ENCODE results near the gene HIPK4.
"Not testable (repeated sequence)": the region's sequence is repeated elsewhere in the genome, so short reads cannot be mapped to it uniquely, and the experiment has no call there.

HIPK4 gene, protein sequence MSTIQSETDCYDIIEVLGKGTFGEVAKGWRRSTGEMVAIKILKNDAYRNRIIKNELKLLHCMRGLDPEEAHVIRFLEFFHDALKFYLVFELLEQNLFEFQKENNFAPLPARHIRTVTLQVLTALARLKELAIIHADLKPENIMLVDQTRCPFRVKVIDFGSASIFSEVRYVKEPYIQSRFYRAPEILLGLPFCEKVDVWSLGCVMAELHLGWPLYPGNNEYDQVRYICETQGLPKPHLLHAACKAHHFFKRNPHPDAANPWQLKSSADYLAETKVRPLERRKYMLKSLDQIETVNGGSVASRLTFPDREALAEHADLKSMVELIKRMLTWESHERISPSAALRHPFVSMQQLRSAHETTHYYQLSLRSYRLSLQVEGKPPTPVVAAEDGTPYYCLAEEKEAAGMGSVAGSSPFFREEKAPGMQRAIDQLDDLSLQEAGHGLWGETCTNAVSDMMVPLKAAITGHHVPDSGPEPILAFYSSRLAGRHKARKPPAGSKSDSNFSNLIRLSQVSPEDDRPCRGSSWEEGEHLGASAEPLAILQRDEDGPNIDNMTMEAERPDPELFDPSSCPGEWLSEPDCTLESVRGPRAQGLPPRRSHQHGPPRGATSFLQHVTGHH

GRCh38 chr19:40390084-40390742, at the start of gene HIPK4:
Gene HIPK4, minus strand, starts transcription at chr19:40390181. Its CDS starts 279 bp downstream, at chr19:40389902.
- no peak within 1 kb of the TSS for H3K4me3 ChIP-seq (ENCODE audit: low read depth, low read length)
- TF ChIP-seq, protein P1, sequence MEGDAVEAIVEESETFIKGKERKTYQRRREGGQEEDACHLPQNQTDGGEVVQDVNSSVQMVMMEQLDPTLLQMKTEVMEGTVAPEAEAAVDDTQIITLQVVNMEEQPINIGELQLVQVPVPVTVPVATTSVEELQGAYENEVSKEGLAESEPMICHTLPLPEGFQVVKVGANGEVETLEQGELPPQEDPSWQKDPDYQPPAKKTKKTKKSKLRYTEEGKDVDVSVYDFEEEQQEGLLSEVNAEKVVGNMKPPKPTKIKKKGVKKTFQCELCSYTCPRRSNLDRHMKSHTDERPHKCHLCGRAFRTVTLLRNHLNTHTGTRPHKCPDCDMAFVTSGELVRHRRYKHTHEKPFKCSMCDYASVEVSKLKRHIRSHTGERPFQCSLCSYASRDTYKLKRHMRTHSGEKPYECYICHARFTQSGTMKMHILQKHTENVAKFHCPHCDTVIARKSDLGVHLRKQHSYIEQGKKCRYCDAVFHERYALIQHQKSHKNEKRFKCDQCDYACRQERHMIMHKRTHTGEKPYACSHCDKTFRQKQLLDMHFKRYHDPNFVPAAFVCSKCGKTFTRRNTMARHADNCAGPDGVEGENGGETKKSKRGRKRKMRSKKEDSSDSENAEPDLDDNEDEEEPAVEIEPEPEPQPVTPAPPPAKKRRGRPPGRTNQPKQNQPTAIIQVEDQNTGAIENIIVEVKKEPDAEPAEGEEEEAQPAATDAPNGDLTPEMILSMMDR (IDR thresholded peaks at IDR 0.05; ENCODE audit: borderline replicate concordance, insufficient read depth, low read depth, low read length), result no peak

- TF ChIP-seq, protein P1 (IDR thresholded peaks at IDR 0.05; ENCODE audit: borderline replicate concordance, insufficient read depth, low read depth, low read length), result no peak
- H3K4me3 ChIP-seq (ENCODE audit: low read depth, low read length), result no peak overlapping the region
These were observed 48.3 kb upstream of the HIPK4 start for GRCh38 chr19:40438284-40438683.

GRCh38 chr19:40433391-40434216, 43.6 kb upstream of the HIPK4 start:
- H3K4me3 ChIP-seq (ENCODE audit: low read depth, low read length), result peak overlapping the region; percentile 49
- TF ChIP-seq, protein P1 (IDR thresholded peaks at IDR 0.05; ENCODE audit: borderline replicate concordance, insufficient read depth, low read depth, low read length), result no peak

DNA sequence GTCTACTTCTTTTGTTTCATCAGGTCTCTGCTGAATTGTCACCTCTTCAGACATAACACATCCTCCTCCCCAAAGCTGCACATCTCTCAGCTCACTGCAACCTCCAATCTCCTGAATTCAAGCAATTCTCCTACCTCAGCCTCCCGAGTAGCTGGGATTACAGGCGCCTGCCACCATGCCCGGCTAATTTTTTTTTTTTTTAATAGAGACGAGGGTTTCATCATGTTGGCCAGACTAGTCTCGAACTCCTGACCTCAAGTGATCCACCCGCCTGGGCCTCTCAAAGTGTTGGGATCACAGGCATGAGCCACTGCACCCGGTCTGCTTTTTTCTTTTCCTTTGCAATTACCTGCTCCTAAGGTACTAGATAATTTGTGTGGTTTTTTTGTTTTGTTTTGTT, 42.8 kb upstream of the HIPK4 start:
- H3K4me3 ChIP-seq (ENCODE audit: low read depth, low read length), result not testable (repeated sequence)

DNA sequence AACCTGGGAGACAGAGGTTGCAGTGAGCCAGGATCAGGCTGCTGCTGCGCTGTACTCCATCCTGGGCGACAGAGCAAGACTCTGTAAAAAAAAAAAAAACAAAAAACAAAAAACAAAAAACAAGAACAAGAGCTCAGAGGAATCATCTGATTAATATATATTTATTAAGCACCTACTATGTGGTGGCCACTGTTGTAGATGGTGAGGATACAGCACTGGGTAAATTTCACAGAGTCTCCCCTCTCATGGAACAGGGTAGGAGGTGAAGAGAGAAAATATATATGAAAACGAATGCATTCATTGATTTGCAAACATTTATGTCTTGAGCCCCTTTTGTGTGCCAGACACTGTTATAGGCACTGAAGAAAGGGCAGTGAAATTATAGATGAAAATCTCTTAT, 41.7 kb upstream of the HIPK4 start:
- TF ChIP-seq, protein P1 (IDR thresholded peaks at IDR 0.05; ENCODE audit: borderline replicate concordance, insufficient read depth, low read depth, low read length), result no peak
- H3K4me3 ChIP-seq (ENCODE audit: low read depth, low read length), result no peak overlapping the region

GRCh38 chr19:40430242-40430641, 40.3 kb upstream of the HIPK4 start:
- not testable (repeated sequence) for H3K4me3 ChIP-seq (ENCODE audit: low read depth, low read length)

DNA sequence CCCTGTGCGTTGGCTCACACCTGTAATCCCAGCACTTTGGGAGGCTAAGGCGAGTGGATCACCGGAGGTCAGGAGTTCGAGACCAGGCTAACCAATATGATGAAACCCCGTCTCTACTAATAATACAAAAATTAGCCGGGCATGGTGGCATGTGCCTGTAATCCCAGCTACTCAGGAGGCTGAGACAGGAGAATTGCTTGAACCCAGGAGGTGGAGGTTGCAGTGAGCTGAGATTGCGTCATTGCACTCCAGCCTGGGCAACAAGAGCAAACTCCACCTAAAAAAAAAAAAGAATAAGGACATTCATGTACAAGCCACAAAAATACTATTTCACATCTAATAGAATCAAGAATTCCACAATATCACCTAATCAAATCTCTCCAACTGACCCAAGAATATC, 38.2 kb upstream of the HIPK4 start:
- not testable (repeated sequence) for H3K4me3 ChIP-seq (ENCODE audit: low read depth, low read length)

DNA sequence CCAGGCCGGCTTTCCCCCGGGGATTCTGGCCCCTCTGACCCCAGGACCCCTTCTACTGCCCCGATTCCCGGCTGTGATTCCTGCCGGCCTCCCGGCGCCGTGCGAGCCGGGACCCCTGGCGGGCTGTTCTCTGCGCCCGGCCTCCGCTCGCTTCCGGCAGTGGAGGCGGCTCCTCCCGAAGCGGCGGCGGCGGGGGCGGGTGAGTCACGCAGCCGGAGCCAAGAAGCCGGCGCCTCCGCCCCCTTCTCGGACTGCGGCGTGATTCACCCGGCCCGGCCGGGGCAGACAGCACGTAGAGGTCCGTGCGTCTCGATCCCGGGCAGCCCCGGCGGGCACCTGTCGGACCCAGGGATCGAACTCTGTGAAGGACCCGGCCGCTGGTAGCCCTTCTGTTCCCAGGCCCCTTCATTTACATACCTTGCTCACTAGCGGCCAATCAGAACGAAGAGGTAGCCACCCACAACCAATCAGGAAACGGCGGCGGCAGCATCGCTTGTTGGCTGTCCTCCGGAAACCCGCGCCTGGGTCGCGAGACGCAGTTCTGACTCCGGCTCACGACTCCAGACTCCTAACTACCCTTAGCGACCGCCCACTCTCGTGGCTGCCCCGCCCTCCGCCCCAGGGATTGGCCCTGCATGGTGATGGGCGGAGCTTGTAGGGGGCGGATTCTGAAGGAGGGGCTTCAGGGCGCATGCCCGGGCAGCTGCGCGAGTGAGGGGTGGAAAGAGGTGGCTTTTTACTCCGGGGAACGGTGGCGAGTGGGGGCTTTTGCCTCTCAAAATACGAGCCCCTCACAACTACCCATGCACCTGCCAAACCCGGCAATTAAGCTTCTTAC, 35.7 kb upstream of the HIPK4 start, which contains the start of gene SERTAD1:
Gene SERTAD1, minus strand, starts transcription at position 543 of the 838 bp plus-strand sequence. CDS start 2,446 bp downstream, outside the sequence.
- H3K4me3 ChIP-seq (ENCODE audit: low read depth, low read length), result peak within 1 kb of the TSS; percentile 88
- TF ChIP-seq, protein P1 (IDR thresholded peaks at IDR 0.05; ENCODE audit: borderline replicate concordance, insufficient read depth, low read depth, low read length), result peak; percentile 85

Data from GM12875 (cell line).